Measurements from ENCODE around the gene PAX7.

- TF ChIP-seq CREB1 (IDR thresholded peaks at IDR 0.05; ENCODE audit: low read depth), result no peak
- TF ChIP-seq, protein P1, sequence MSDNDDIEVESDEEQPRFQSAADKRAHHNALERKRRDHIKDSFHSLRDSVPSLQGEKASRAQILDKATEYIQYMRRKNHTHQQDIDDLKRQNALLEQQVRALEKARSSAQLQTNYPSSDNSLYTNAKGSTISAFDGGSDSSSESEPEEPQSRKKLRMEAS (IDR thresholded peaks at IDR 0.05), result no peak
- TF ChIP-seq RAD21 (IDR thresholded peaks at IDR 0.05; ENCODE audit: low read depth), result no peak
- TF ChIP-seq TCF12 (IDR thresholded peaks at IDR 0.05; ENCODE audit: low read depth), result no peak
Observed at GRCh38 chr1:18645747-18646090, 15.1 kb downstream of the PAX7 start.
